Activated T-cell treated with anti-CD3 and anti-CD28 coated beads, Interleukin-2, amount 50 U/mL, for 72 hours (primary cell): Measurements from ENCODE around the gene ARHGDIG. TPM values are rescaled to one million over a fixed set of nuclear protein-coding genes. Genes with fewer than 3 reads are reported as not detected.

Experiments used
- ATAC-seq, 2 donors: fragments of 150-1000 bp; cut with Tn5 transposase; replicated peaks in 1 of 2; 2 replicates each; pipeline ENCODE4 v1.10.0; 2021; ENCODE audit warnings: moderate library complexity in 2 of 2, mild to moderate bottlenecking in 1 of 2
- DNase-seq, 2 donors: peaks; one replicate each; pipeline ENCODE4 v3.0.0; 2021 to 2022; ENCODE audit warnings: mixed read lengths in 1 of 2
- H3K27ac Mint-ChIP-seq: one replicate; pipeline ENCODE4 v1.8.0; 2022; ENCODE audit warnings: mild to moderate bottlenecking, moderate library complexity, mixed read lengths
- H3K27me3 Mint-ChIP-seq: one replicate; pipeline ENCODE4 v1.8.0; 2022; ENCODE audit warnings: low read depth, mixed read lengths
- H3K36me3 Mint-ChIP-seq, 2 donors: one replicate each; pipeline ENCODE4 v1.8.0; 2022; ENCODE audit warnings: mixed read lengths in 2 of 2, mild to moderate bottlenecking in 1 of 2; ENCODE audit not compliant: insufficient read depth in 2 of 2
- H3K4me1 Mint-ChIP-seq: one replicate; pipeline ENCODE4 v1.8.0; 2022; ENCODE audit warnings: low read depth, mixed read lengths
- H3K4me3 Mint-ChIP-seq, 2 donors: one replicate each; pipeline ENCODE4 v1.8.0; 2022; ENCODE audit warnings: mild to moderate bottlenecking in 2 of 2, mixed read lengths in 2 of 2, moderate library complexity in 2 of 2
- H3K9me3 Mint-ChIP-seq, 2 donors: one replicate each; pipeline ENCODE4 v1.8.0; 2022; ENCODE audit warnings: mixed read lengths in 2 of 2
- total RNA-seq, 2 donors: library from RNA; stranded (reverse); gene quantifications; one replicate each; pipeline ENCODE4 v1.2.3, GENCODE V29; 2022

ARHGDIG gene
- under 1 TPM; 0.48 to 0.97 TPM for total RNA-seq

- DNase-seq (no peak), ATAC-seq (peak; percentile 17 to 32)
- no peak within 1 kb of the TSS for H3K27ac Mint-ChIP-seq
- no peaks in the 10 kb centered on the region for H3K9me3 Mint-ChIP-seq
- H3K36me3 Mint-ChIP-seq = no peaks in the 10 kb centered on the region
- no peak within 1 kb of the TSS for H3K4me3 Mint-ChIP-seq
- peaks cover 21% of the 10 kb centered on the region for H3K27me3 Mint-ChIP-seq
- H3K4me1 Mint-ChIP-seq = peaks cover 6% of the 10 kb centered on the region
These were observed at the start of gene ARHGDIG for GRCh38 chr16:280552-280951. ARHGDIG (plus strand) TSS chr16:280591; CDS start chr16:280681, 90 bp downstream.

GRCh38 chr16:230949-231348 lies 49.4 kb upstream of the ARHGDIG start:
- Mint-ChIP-seq H3K9me3 (no peaks in the 10 kb centered on the region), H3K4me1 (peaks cover 45% of the 10 kb centered on the region), H3K36me3 (peaks cover 0 to 7% of the 10 kb centered on the region in 2 donors), H3K27ac (no peak overlapping the region), H3K27me3 (no peaks in the 10 kb centered on the region), H3K4me3 (no peak overlapping the region)
- DNase-seq = no peak
- ATAC-seq = no peak

- Mint-ChIP-seq H3K36me3 (no peaks in the 10 kb centered on the region), H3K27ac (peak within 1 kb of the TSS; percentile 57), H3K9me3 (no peaks in the 10 kb centered on the region), H3K4me1 (peaks cover 27% of the 10 kb centered on the region), H3K27me3 (no peaks in the 10 kb centered on the region), H3K4me3 (peak within 1 kb of the TSS; percentile 86 to 96)
- ATAC-seq (peak; percentile 91 to 93), DNase-seq (peak; percentile 96 to 98)
These were observed 45.7 kb upstream of the ARHGDIG start, which contains the start of gene FAM234A for GRCh38 chr16:234468-235305. FAM234A (plus strand) TSS chr16:234821; CDS start chr16:254414, 19,593 bp downstream.

- Mint-ChIP-seq H3K36me3 (no peaks in the 10 kb centered on the region), H3K27ac (no peak overlapping the region), H3K27me3 (no peaks in the 10 kb centered on the region), H3K9me3 (no peaks in the 10 kb centered on the region), H3K4me1 (peaks cover 22% of the 10 kb centered on the region), H3K4me3 (no peak overlapping the region)
- ATAC-seq (no peak), DNase-seq (no peak)
These were observed 40.5 kb upstream of the ARHGDIG start for GRCh38 chr16:239948-240277.

- no peaks in the 10 kb centered on the region for H3K9me3 Mint-ChIP-seq
These were observed 39.8 kb upstream of the ARHGDIG start for GRCh38 chr16:240559-240958.

GRCh38 chr16:242281-242680 lies 38.1 kb upstream of the ARHGDIG start:
- no peak overlapping the region for H3K4me3 Mint-ChIP-seq
- no peaks in the 10 kb centered on the region for H3K9me3 Mint-ChIP-seq
- H3K27ac Mint-ChIP-seq = no peak overlapping the region
- DNase-seq (no peak), ATAC-seq (no peak)
- no peaks in the 10 kb centered on the region for H3K27me3 Mint-ChIP-seq
- H3K4me1 Mint-ChIP-seq = peaks cover 11% of the 10 kb centered on the region
- H3K36me3 Mint-ChIP-seq = no peaks in the 10 kb centered on the region

More at GRCh38 chr16:240559-240958, 39.8 kb upstream of the ARHGDIG start:
- Mint-ChIP-seq H3K27ac (no peak overlapping the region), H3K4me1 (peaks cover 16% of the 10 kb centered on the region), H3K36me3 (no peaks in the 10 kb centered on the region), H3K27me3 (no peaks in the 10 kb centered on the region), H3K4me3 (no peak overlapping the region)
- no peak for ATAC-seq
- DNase-seq = no peak

- no peak for DNase-seq
- no peaks in the 10 kb centered on the region for H3K27me3 Mint-ChIP-seq
- no peaks in the 10 kb centered on the region for H3K36me3 Mint-ChIP-seq
- no peak overlapping the region for H3K27ac Mint-ChIP-seq
- H3K4me1 Mint-ChIP-seq = peaks cover 6% of the 10 kb centered on the region
- ATAC-seq = no peak
- no peaks in the 10 kb centered on the region for H3K9me3 Mint-ChIP-seq
- H3K4me3 Mint-ChIP-seq = no peak overlapping the region
These were observed 37.0 kb upstream of the ARHGDIG start for GRCh38 chr16:243348-243747.

- Mint-ChIP-seq H3K27me3 (no peaks in the 10 kb centered on the region), H3K36me3 (no peaks in the 10 kb centered on the region), H3K4me3 (no peak overlapping the region), H3K4me1 (peaks cover 6% of the 10 kb centered on the region), H3K9me3 (no peaks in the 10 kb centered on the region), H3K27ac (no peak overlapping the region)
- DNase-seq = no peak
- no peak for ATAC-seq
These were observed 35.3 kb upstream of the ARHGDIG start for GRCh38 chr16:245105-245504.

- no peaks in the 10 kb centered on the region for H3K9me3 Mint-ChIP-seq
- H3K4me1 Mint-ChIP-seq = peaks cover 8% of the 10 kb centered on the region
- no peak overlapping the region for H3K27ac Mint-ChIP-seq
- DNase-seq (no peak), ATAC-seq (no peak)
- H3K4me3 Mint-ChIP-seq = no peak overlapping the region
- H3K36me3 Mint-ChIP-seq = no peaks in the 10 kb centered on the region
- H3K27me3 Mint-ChIP-seq = no peaks in the 10 kb centered on the region
These were observed 33.4 kb upstream of the ARHGDIG start for GRCh38 chr16:247027-247426.

- H3K4me3 Mint-ChIP-seq = no peak overlapping the region
- H3K36me3 Mint-ChIP-seq = no peaks in the 10 kb centered on the region
- peaks cover 29% of the 10 kb centered on the region for H3K4me1 Mint-ChIP-seq
- no peak for ATAC-seq
- no peak for DNase-seq
- H3K27ac Mint-ChIP-seq = no peak overlapping the region
- H3K9me3 Mint-ChIP-seq = no peaks in the 10 kb centered on the region
- H3K27me3 Mint-ChIP-seq = no peaks in the 10 kb centered on the region
These were observed 31.0 kb upstream of the ARHGDIG start for GRCh38 chr16:249431-249830.

- Mint-ChIP-seq H3K27ac (peak overlapping the region; percentile 51), H3K4me3 (peak overlapping the region; percentile 74 to 80), H3K27me3 (no peaks in the 10 kb centered on the region), H3K9me3 (no peaks in the 10 kb centered on the region), H3K36me3 (peaks cover 0 to 3% of the 10 kb centered on the region in 2 donors), H3K4me1 (peaks cover 30% of the 10 kb centered on the region)
- ATAC-seq = peak; percentile 87 to 91
- peak; percentile 31 to 32 for DNase-seq
These were observed 27.7 kb upstream of the ARHGDIG start for GRCh38 chr16:252366-253337.

- Mint-ChIP-seq H3K4me1 (peaks cover 30% of the 10 kb centered on the region), H3K4me3 (peak overlapping the region; percentile 31 to 80), H3K9me3 (no peaks in the 10 kb centered on the region), H3K36me3 (peaks cover 0 to 3% of the 10 kb centered on the region in 2 donors), H3K27me3 (no peaks in the 10 kb centered on the region), H3K27ac (no peak overlapping the region)
- no peak for ATAC-seq
- DNase-seq = no peak
These were observed 26.6 kb upstream of the ARHGDIG start for GRCh38 chr16:253833-254232.

GRCh38 chr16:254461-254860 lies 25.9 kb upstream of the ARHGDIG start:
- Mint-ChIP-seq H3K4me3 (no peak overlapping the region), H3K9me3 (no peaks in the 10 kb centered on the region), H3K4me1 (peaks cover 30% of the 10 kb centered on the region), H3K27me3 (no peaks in the 10 kb centered on the region), H3K36me3 (peaks cover 0 to 3% of the 10 kb centered on the region in 2 donors), H3K27ac (no peak overlapping the region)
- no peak for ATAC-seq
- no peak for DNase-seq
